Left lung (tissue), 10 donors: ENCODE results near the gene CCDC141. TPM values are rescaled to one million over a fixed set of nuclear protein-coding genes. Genes with fewer than 3 reads are reported as not detected.
A peak's percentile ranks its signal among the peaks of the same experiment; 100 is the strongest.

Experiments
- ATAC-seq: fragments of 200-7000 bp; cut with Tn5 transposase; one replicate; pipeline ENCODE4 v1.9.1; 2020; ENCODE audit warnings: moderate library complexity
- DNase-seq, 4 donors: peaks; one replicate each; pipeline ENCODE4 v3.0.0-alpha.2; 2013 to 2020
- H3K27ac ChIP-seq, 2 donors: fragments of 200-600 bp; sonication (generic) in 1 of 2; one replicate each; pipeline versions ENCODE4 v1.5.0 to v1.8.0; 2020 to 2021
- H3K27me3 ChIP-seq, 2 donors: fragments of 200-600 bp; sonication (generic) in 1 of 2; one replicate each; pipeline versions ENCODE4 v1.5.0 to v1.8.0; 2020 to 2021
- H3K36me3 ChIP-seq, 2 donors: fragments of 200-600 bp; sonication (generic) in 1 of 2; one replicate each; pipeline versions ENCODE4 v1.5.0 to v1.8.0; 2020 to 2021
- H3K4me1 ChIP-seq, 2 donors: fragments of 200-600 bp; one replicate each; pipeline ENCODE4 v1.8.0; 2021
- H3K4me3 ChIP-seq, 2 donors: fragments of 200-600 bp; sonication (generic) in 1 of 2; one replicate each; pipeline versions ENCODE4 v1.5.0 to v1.8.0; 2020 to 2021; ENCODE audit warnings: mild to moderate bottlenecking in 1 of 2
- H3K9me3 ChIP-seq, 2 donors: fragments of 200-600 bp; sonication (generic) in 1 of 2; one replicate each; pipeline versions ENCODE4 v1.5.0 to v1.8.0; 2020 to 2021
- intact Hi-C, 2 donors: fragments of 100-400 bp; cut with DNase I; formaldehyde crosslinking; loops; one replicate each; pipeline versions ENCODE4 v1.11.2 to v1.14.2; 2022
- polyA plus RNA-seq, 6 donors: library from polyadenylated mRNA; unstranded; fragments of 120-200 nt; gene quantifications; one replicate each; pipeline ENCODE4 v1.2.1, GENCODE V29; 2013; ENCODE audit not compliant: insufficient read length in 6 of 6
- total RNA-seq, 2 donors: library from RNA; stranded (reverse); fragmentation: NEBNext Ultra II Directional; extraction: Animal tissue kit (Norgen Biotek cat#: 25700); gene quantifications; one replicate each; pipeline ENCODE4 v1.2.1, GENCODE V29; 2021
- TF ChIP-seq, protein P1 (sequence below), 2 donors: fragments of 200-600 bp; sonication (generic) in 1 of 2; IDR thresholded peaks; one replicate each; pipeline versions ENCODE4 v1.5.0 to v1.8.0; 2021; ENCODE audit warnings: antibody characterized with exemption in 2 of 2
- donor health status: DM: no; HTN: yes; CAD: no.
- donor health status: DM: no; HTN: no; CAD: no.

The CCDC141 gene
- total and polyA plus RNA-seq, 8 donors, result 1.6 to 29.6 (median 3.2) TPM

DNA sequence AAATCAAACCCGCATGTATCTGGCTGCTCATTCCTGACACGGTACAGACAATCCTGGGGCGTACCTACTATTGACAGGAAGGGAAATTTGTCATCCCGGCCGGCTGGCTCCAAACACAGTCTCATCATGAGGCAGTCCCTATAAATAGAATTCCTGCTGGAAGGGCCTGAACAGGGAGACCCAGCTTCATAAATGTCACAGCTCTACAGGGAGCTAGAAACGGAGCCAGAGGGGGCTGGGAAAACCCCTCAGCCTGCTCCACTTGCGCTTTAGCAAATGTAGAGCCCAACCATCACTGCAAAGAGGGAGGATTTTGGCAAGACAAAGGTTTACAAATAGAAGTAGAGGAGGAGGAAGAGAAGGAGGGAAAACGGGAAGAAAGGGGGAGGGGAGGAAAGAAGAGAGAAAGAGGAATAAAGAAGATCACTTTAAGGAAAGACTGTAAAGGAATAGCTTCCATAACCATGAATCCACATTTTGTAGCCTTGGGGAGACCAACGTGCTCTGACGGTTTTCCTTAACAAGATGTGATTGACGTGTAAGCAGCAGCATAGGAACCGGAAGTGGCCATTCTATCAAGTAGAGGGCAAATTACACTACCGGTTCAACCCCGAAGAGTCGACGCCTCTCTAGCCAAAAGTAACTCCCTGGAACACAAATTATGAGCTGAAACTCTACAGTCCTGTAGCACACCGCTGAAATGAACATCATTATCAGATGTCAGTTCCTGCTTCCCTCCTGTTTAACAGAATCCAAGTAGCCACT, 185.9 kb downstream of the CCDC141 start:
- Histone ChIP-seq H3K36me3 (no peaks in the 10 kb centered on the region), H3K4me1 (peaks cover 4 to 10% of the 10 kb centered on the region in 2 donors), H3K4me3 (no peak overlapping the region), H3K27ac (peak overlapping the region; percentile 54 to 67), H3K27me3 (no peaks in the 10 kb centered on the region), H3K9me3 (no peaks in the 10 kb centered on the region)
- TF ChIP-seq, protein P1, sequence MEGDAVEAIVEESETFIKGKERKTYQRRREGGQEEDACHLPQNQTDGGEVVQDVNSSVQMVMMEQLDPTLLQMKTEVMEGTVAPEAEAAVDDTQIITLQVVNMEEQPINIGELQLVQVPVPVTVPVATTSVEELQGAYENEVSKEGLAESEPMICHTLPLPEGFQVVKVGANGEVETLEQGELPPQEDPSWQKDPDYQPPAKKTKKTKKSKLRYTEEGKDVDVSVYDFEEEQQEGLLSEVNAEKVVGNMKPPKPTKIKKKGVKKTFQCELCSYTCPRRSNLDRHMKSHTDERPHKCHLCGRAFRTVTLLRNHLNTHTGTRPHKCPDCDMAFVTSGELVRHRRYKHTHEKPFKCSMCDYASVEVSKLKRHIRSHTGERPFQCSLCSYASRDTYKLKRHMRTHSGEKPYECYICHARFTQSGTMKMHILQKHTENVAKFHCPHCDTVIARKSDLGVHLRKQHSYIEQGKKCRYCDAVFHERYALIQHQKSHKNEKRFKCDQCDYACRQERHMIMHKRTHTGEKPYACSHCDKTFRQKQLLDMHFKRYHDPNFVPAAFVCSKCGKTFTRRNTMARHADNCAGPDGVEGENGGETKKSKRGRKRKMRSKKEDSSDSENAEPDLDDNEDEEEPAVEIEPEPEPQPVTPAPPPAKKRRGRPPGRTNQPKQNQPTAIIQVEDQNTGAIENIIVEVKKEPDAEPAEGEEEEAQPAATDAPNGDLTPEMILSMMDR (IDR thresholded peaks at IDR 0.05), result no peak
- ATAC-seq (peak; percentile 64), DNase-seq (peak in 2 of 4 donors; percentile 39 to 60)
- intact Hi-C loops, result no loop called here

DNA sequence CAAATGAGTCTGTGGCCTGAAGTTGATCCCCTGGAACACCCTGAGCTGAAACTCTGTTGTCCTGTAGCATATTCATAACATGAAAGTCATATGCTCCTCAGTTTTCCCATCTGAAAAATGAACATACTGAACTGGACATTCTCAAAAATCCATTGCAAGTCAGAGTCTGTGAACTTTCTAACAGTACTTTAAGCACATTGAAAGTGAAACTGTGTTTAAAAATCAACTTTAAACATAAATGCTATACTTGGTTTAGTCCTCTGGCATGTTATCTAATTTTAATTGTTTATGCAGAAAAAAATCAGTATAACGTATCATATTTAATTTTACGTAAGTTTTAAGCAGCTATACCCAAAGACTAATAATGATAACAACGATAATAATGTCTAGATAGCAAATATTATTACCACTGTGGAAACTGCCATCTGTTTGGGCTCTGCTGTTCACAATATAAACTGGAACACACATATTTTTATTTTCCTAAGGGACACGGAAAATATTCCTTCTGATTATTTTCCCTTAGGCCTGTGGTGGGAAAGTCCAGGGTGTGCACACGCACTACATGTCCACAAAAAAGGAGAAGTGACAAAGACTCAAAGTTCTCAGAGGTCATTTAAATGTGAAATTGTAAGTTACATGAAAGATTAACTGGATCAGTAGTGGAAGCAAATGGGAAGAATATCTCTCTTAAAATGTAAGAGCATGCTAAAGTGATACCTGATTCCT, 186.6 kb downstream of the CCDC141 start:
- H3K9me3 ChIP-seq, result no peaks in the 10 kb centered on the region
- H3K27me3 ChIP-seq, result no peaks in the 10 kb centered on the region
- H3K27ac ChIP-seq, result peak overlapping the region; percentile 54 to 67
- H3K4me3 ChIP-seq, result no peak overlapping the region
- ATAC-seq (no peak), DNase-seq (no peak)
- TF ChIP-seq, protein P1 (IDR thresholded peaks at IDR 0.05), result no peak
- intact Hi-C loops, result no loop called here
- H3K36me3 ChIP-seq, result no peaks in the 10 kb centered on the region
- H3K4me1 ChIP-seq, result peaks cover 4 to 10% of the 10 kb centered on the region in 2 donors

DNA sequence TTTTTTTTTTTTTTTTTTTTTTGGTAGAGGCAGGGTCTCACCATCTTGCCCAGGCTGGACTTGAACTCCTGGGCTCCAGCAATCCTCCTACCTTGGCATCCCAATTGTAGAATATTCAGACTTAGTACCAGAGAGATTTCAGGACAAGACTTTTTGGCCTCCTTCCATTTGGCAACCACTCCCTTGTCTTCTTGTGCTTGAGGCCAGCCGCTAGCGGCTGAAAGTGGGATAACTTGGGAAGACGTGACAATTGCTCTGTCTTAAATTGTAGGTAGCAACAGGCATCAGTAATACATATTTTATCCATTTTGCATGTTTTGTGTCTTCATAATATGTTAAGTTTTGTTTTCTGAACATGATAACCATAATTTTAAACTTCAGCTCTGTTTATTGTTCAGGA, 189.4 kb downstream of the CCDC141 start:
- H3K27me3 ChIP-seq, result no peaks in the 10 kb centered on the region
- H3K4me3 ChIP-seq, result no peak overlapping the region
- peaks cover 4 to 10% of the 10 kb centered on the region in 2 donors for H3K4me1 ChIP-seq
- DNase-seq, result peak in 2 of 4 donors; percentile 35 to 68
- no peak for ATAC-seq
- H3K9me3 ChIP-seq, result no peaks in the 10 kb centered on the region
- intact Hi-C loops, result no loop called here
- no peaks in the 10 kb centered on the region for H3K36me3 ChIP-seq
- TF ChIP-seq, protein P1 (IDR thresholded peaks at IDR 0.05), result no peak
- H3K27ac ChIP-seq, result no peak overlapping the region

- no peak overlapping the region for H3K27ac ChIP-seq
- DNase-seq, result peak in 2 of 4 donors; percentile 27 to 51
- intact Hi-C loops, result no loop called here
These were observed 190.2 kb downstream of the CCDC141 start for GRCh38 chr2:178859730-178860129.

More at GRCh38 chr2:178859730-178860129, 190.2 kb downstream of the CCDC141 start:
- H3K4me3 ChIP-seq, result no peak overlapping the region
- TF ChIP-seq, protein P1 (IDR thresholded peaks at IDR 0.05), result no peak
- ATAC-seq, result no peak
- no peaks in the 10 kb centered on the region for H3K36me3 ChIP-seq
- H3K4me1 ChIP-seq, result peaks cover 0 to 10% of the 10 kb centered on the region in 2 donors
- no peaks in the 10 kb centered on the region for H3K9me3 ChIP-seq
- no peaks in the 10 kb centered on the region for H3K27me3 ChIP-seq
